ENCODE results near the gene ACSL1.

Gene ACSL1

GRCh38 chr4:184803133-184803532 is 22.6 kb downstream of the ACSL1 start:
- H3K36me3 ChIP-seq (ENCODE audit: insufficient read depth, low read length): no peaks in the 10 kb centered on the region
- no peak overlapping the region for H3K4me2 ChIP-seq (ENCODE audit: low read depth, low read length, poor library complexity, severe bottlenecking)
- TF ChIP-seq EZH2phosphoT487 (IDR thresholded peaks at IDR 0.05; ENCODE audit: borderline replicate concordance): no peak
- TF ChIP-seq CTCF (conservative IDR thresholded peaks at IDR 0.05; ENCODE audit: low read length): no peak
- no peaks in the 10 kb centered on the region for H3K79me2 ChIP-seq (ENCODE audit: insufficient read depth, low read length)
- H3K9me3 ChIP-seq (ENCODE audit: insufficient read depth, low read depth, low read length): no peaks in the 10 kb centered on the region
- H3K4me3 ChIP-seq (ENCODE audit: low read length, poor library complexity, severe bottlenecking): no peak overlapping the region
- H2AFZ ChIP-seq (ENCODE audit: low read length): no peak overlapping the region
- H3F3A ChIP-seq (ENCODE audit: low read depth): no peaks in the 10 kb centered on the region
- peaks cover 3% of the 10 kb centered on the region for H3K4me1 ChIP-seq (ENCODE audit: insufficient read depth, low read length, poor library complexity, severe bottlenecking)
- H3K9me2 ChIP-seq (replicated peaks; ENCODE audit: low read depth, low read length): no peaks in the 10 kb centered on the region
- H3K9ac ChIP-seq (ENCODE audit: low read depth, low read length, poor library complexity, severe bottlenecking): no peak overlapping the region
- H4K20me1 ChIP-seq (ENCODE audit: insufficient read depth, low read length, poor library complexity, severe bottlenecking): no peaks in the 10 kb centered on the region
- H3K27me3 ChIP-seq (ENCODE audit: insufficient read depth, low read length, poor library complexity, severe bottlenecking): no peaks in the 10 kb centered on the region

DNA sequence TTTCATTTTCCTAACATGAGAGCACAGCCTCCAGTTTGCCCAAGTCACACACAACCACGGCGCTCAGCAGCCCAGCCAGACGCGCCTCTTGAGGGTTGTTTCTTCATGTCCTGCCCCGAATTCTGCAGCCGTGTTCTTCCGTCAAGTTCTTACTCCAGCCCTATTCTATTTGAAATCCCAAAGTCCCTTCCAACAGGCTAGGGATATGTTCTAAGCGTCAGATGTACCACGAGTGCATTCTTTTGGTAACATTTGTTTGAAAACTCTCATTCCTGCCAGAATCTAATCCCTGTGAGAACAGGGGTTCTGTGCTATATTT is 23.1 kb downstream of the ACSL1 start:
- Histone ChIP-seq H3K9me2 (replicated peaks; ENCODE audit: low read depth, low read length) (no peaks in the 10 kb centered on the region), H4K20me1 (ENCODE audit: insufficient read depth, low read length, poor library complexity, severe bottlenecking) (no peaks in the 10 kb centered on the region), H3K9ac (ENCODE audit: low read depth, low read length, poor library complexity, severe bottlenecking) (no peak overlapping the region), H3K36me3 (ENCODE audit: insufficient read depth, low read length) (no peaks in the 10 kb centered on the region), H3K9me3 (ENCODE audit: insufficient read depth, low read depth, low read length) (no peaks in the 10 kb centered on the region), H2AFZ (ENCODE audit: low read length) (no peak overlapping the region), H3K4me3 (ENCODE audit: low read length, poor library complexity, severe bottlenecking) (no peak overlapping the region), H3F3A (ENCODE audit: low read depth) (no peaks in the 10 kb centered on the region), H3K4me1 (ENCODE audit: insufficient read depth, low read length, poor library complexity, severe bottlenecking) (peaks cover 3% of the 10 kb centered on the region), H3K4me2 (ENCODE audit: low read depth, low read length, poor library complexity, severe bottlenecking) (no peak overlapping the region), H3K79me2 (ENCODE audit: insufficient read depth, low read length) (no peaks in the 10 kb centered on the region), H3K27me3 (ENCODE audit: insufficient read depth, low read length, poor library complexity, severe bottlenecking) (no peaks in the 10 kb centered on the region)
- TF ChIP-seq CTCF (conservative IDR thresholded peaks at IDR 0.05; ENCODE audit: low read length) (no peak), EZH2phosphoT487 (IDR thresholded peaks at IDR 0.05; ENCODE audit: borderline replicate concordance) (no peak)

- Histone ChIP-seq H3K27me3 (ENCODE audit: insufficient read depth, low read length, poor library complexity, severe bottlenecking) (no peaks in the 10 kb centered on the region), H3K36me3 (ENCODE audit: insufficient read depth, low read length) (no peaks in the 10 kb centered on the region), H3K4me3 (ENCODE audit: low read length, poor library complexity, severe bottlenecking) (no peak overlapping the region), H3K79me2 (ENCODE audit: insufficient read depth, low read length) (no peaks in the 10 kb centered on the region), H2AFZ (ENCODE audit: low read length) (no peak overlapping the region), H4K20me1 (ENCODE audit: insufficient read depth, low read length, poor library complexity, severe bottlenecking) (no peaks in the 10 kb centered on the region), H3K4me1 (ENCODE audit: insufficient read depth, low read length, poor library complexity, severe bottlenecking) (peaks cover 3% of the 10 kb centered on the region), H3K4me2 (ENCODE audit: low read depth, low read length, poor library complexity, severe bottlenecking) (no peak overlapping the region), H3K9me2 (replicated peaks; ENCODE audit: low read depth, low read length) (no peaks in the 10 kb centered on the region), H3F3A (ENCODE audit: low read depth) (no peaks in the 10 kb centered on the region), H3K9ac (ENCODE audit: low read depth, low read length, poor library complexity, severe bottlenecking) (no peak overlapping the region), H3K9me3 (ENCODE audit: insufficient read depth, low read depth, low read length) (no peaks in the 10 kb centered on the region)
- TF ChIP-seq CTCF (conservative IDR thresholded peaks at IDR 0.05; ENCODE audit: low read length): no peak
- no peak for TF ChIP-seq EZH2phosphoT487 (IDR thresholded peaks at IDR 0.05; ENCODE audit: borderline replicate concordance)
Measured at GRCh38 chr4:184801781-184802696, 23.7 kb downstream of the ACSL1 start.

All from Loucy (cell line).